ENCODE data around the gene MAD2L2. TPM values are rescaled to one million over a fixed set of nuclear protein-coding genes. Genes with fewer than 3 reads are reported as not detected.

The MAD2L2 gene
- polyA plus RNA-seq, 3 donors: 50.4 to 71.3 (median 57.8) TPM

DNA sequence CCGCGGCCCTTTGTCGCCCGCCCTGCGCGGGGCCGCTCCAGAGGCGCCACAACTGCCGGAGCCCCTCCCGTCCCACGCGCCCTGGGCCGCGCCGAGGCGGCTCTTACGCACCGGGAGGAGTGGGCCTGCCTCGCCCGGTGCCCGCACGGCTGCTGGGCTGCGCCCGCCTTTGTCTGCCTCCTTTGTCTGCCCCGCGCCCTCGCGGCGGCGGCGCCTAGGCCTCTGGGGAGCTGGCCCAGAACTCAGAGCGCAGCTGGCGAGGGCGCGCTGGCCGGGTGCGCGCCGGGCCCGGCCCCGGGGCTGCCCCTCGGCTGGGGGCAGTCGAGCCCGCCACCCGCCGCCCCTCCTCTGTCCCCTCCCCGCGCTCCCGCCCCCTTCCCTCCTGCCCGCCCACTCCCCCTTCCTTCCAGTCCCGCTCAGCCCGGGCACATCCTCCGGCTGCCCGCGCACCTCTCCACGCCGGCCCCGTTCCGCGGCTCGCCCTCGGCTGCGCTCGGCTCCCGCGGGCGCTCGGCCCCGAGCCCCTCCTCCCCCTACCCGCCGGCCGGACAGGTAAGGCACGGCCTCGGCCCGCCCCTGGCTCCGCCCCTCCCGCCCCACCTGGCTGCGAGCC is 10.5 kb upstream of the MAD2L2 start, which contains the start of gene DRAXIN:
Gene DRAXIN, plus strand, starts transcription at position 409 of the 613 bp plus-strand sequence. CDS start 14,549 bp downstream, outside the sequence.
- H3K9me3 Mint-ChIP-seq: peaks cover 0 to 17% (median 7%) of the 10 kb centered on the region in 7 donors
- Histone ChIP-seq H3K36me3 (replicated peaks in 1 of 2; ENCODE audit: control insufficient read depth in 1 of 2, insufficient read depth in 2 of 2, low read length in 2 of 2) (no peaks in the 10 kb centered on the region), H2AFZ (ENCODE audit: insufficient read depth, low read depth, low read length, poor library complexity, severe bottlenecking) (no peak within 1 kb of the TSS), H3K27me3 (ENCODE audit: control insufficient read depth in 2 of 2, insufficient read depth in 2 of 2, low read length in 2 of 2) (peaks cover 41 to 63% of the 10 kb centered on the region in 2 donors), H3K4me3 (replicated peaks in 1 of 3; ENCODE audit: low read depth in 2 of 3, low read length in 3 of 3) (no peak within 1 kb of the TSS), H3K9ac (ENCODE audit: insufficient read depth, low read length, poor library complexity, severe bottlenecking) (no peak within 1 kb of the TSS), H3K4me2 (replicated peaks; ENCODE audit: extremely low read depth, low read length, poor library complexity, severe bottlenecking) (no peak within 1 kb of the TSS), H3K4me1 (ENCODE audit: control insufficient read depth in 1 of 2, insufficient read depth in 2 of 2, low read length in 2 of 2) (peaks cover 5 to 11% of the 10 kb centered on the region in 2 donors), H4K20me1 (ENCODE audit: insufficient read depth, low read length) (no peaks in the 10 kb centered on the region), H3K9me3 (replicated peaks in 1 of 2; ENCODE audit: control insufficient read depth in 1 of 2, insufficient read depth in 1 of 2, low read length in 2 of 2) (peaks cover 0 to 11% of the 10 kb centered on the region in 2 donors), H3K27ac (ENCODE audit: low read depth in 1 of 2, low read length in 2 of 2) (no peak within 1 kb of the TSS), H3K79me2 (ENCODE audit: insufficient read depth, low read length) (no peaks in the 10 kb centered on the region)
- H3K27me3 Mint-ChIP-seq (ENCODE audit: low read depth in 3 of 3): peaks cover 58 to 82% (median 68%) of the 10 kb centered on the region in 3 donors
- no peak for DNase-seq
- intact Hi-C loops (cut with micrococcal nuclease): no loop called here
- H3K4me1 Mint-ChIP-seq: peaks cover 23% of the 10 kb centered on the region
- peaks cover 2 to 6% of the 10 kb centered on the region in 2 donors for H3K36me3 Mint-ChIP-seq
- TF ChIP-seq, protein P1, sequence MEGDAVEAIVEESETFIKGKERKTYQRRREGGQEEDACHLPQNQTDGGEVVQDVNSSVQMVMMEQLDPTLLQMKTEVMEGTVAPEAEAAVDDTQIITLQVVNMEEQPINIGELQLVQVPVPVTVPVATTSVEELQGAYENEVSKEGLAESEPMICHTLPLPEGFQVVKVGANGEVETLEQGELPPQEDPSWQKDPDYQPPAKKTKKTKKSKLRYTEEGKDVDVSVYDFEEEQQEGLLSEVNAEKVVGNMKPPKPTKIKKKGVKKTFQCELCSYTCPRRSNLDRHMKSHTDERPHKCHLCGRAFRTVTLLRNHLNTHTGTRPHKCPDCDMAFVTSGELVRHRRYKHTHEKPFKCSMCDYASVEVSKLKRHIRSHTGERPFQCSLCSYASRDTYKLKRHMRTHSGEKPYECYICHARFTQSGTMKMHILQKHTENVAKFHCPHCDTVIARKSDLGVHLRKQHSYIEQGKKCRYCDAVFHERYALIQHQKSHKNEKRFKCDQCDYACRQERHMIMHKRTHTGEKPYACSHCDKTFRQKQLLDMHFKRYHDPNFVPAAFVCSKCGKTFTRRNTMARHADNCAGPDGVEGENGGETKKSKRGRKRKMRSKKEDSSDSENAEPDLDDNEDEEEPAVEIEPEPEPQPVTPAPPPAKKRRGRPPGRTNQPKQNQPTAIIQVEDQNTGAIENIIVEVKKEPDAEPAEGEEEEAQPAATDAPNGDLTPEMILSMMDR (IDR thresholded peaks at IDR 0.05): no peak
- H3K4me3 Mint-ChIP-seq: peak within 1 kb of the TSS in 1 of 2 donors; percentile 86
- under 1% methylated on average over 65 of the region's 78 CpGs for WGBS (ENCODE audit: insufficient coverage)
- peak within 1 kb of the TSS in 2 of 7 donors; percentile 42 to 55 for H3K27ac Mint-ChIP-seq

DNA sequence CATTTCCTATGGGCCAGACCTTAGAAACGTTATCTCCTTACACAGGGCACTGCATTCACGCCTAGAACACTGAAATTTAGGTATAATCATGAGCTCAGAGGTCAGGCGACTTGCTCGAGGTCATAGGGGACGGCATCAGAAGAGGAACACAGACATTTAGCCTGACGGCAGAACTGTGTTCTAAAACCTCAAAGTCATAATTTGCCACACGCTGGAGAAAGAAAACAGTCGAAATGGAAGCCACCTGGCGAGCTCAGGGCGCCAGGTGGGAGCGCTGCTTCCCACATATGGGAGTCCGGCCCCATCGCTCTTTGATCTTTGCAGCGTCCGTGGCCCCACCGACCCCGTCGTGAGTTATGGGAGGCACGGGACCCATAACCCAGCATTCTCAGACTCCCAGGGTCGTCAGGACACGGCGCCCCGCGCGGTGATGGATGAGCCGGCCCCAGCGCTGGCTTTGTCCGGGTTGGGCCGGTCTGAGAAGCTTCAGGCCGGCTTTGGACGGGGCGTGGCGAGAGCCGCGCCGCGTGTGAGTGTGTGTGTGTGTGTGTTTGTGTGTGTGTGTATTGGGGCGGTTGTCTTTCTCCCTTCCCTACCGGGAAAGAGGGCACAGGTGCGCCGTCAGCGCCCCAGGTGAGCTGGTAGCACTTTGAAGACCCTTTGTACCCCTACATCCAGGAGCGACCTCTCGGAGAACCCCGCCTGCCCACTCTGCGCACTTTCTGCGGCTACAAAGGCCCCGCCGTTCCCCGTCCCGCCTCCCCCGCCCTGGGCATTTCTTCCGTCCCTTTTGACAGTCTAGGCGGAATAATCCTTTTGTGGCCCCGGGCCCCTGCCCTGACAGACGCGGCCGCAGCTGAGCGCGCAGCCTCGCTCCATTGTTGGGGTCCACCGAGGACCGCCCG is 9.7 kb upstream of the MAD2L2 start:
- H3K27ac ChIP-seq (ENCODE audit: low read depth in 1 of 2, low read length in 2 of 2): no peak overlapping the region
- no peak overlapping the region for H2AFZ ChIP-seq (ENCODE audit: insufficient read depth, low read depth, low read length, poor library complexity, severe bottlenecking)
- no peaks in the 10 kb centered on the region for H4K20me1 ChIP-seq (ENCODE audit: insufficient read depth, low read length)
- no peaks in the 10 kb centered on the region for H3K36me3 ChIP-seq (replicated peaks in 1 of 2; ENCODE audit: control insufficient read depth in 1 of 2, insufficient read depth in 2 of 2, low read length in 2 of 2)
- H3K4me1 ChIP-seq (ENCODE audit: control insufficient read depth in 1 of 2, insufficient read depth in 2 of 2, low read length in 2 of 2): peaks cover 5 to 11% of the 10 kb centered on the region in 2 donors
- 2% methylated on average over 50 of the region's 64 CpGs for WGBS (ENCODE audit: insufficient coverage)
- no peak overlapping the region for H3K9ac ChIP-seq (ENCODE audit: insufficient read depth, low read length, poor library complexity, severe bottlenecking)
- H3K27me3 ChIP-seq (ENCODE audit: control insufficient read depth in 2 of 2, insufficient read depth in 2 of 2, low read length in 2 of 2): peaks cover 41 to 63% of the 10 kb centered on the region in 2 donors
- H3K9me3 ChIP-seq (replicated peaks in 1 of 2; ENCODE audit: control insufficient read depth in 1 of 2, insufficient read depth in 1 of 2, low read length in 2 of 2): peaks cover 0 to 11% of the 10 kb centered on the region in 2 donors
- peak overlapping the region in 1 of 7 donors; percentile 55 for H3K27ac Mint-ChIP-seq
- H3K4me2 ChIP-seq (replicated peaks; ENCODE audit: extremely low read depth, low read length, poor library complexity, severe bottlenecking): no peak overlapping the region
- H3K79me2 ChIP-seq (ENCODE audit: insufficient read depth, low read length): no peaks in the 10 kb centered on the region
- peaks cover 2 to 6% of the 10 kb centered on the region in 2 donors for H3K36me3 Mint-ChIP-seq
- TF ChIP-seq, protein P1 (IDR thresholded peaks at IDR 0.05): no peak
- no peak overlapping the region for H3K4me3 ChIP-seq (replicated peaks in 1 of 3; ENCODE audit: low read depth in 2 of 3, low read length in 3 of 3)
- H3K4me3 Mint-ChIP-seq: peak overlapping the region in 1 of 2 donors; percentile 73
- H3K9me3 Mint-ChIP-seq: peaks cover 0 to 17% (median 7%) of the 10 kb centered on the region in 7 donors
- H3K4me1 Mint-ChIP-seq: peaks cover 23% of the 10 kb centered on the region
- no peak for DNase-seq
- intact Hi-C loops (cut with micrococcal nuclease): no loop called here
- H3K27me3 Mint-ChIP-seq (ENCODE audit: low read depth in 3 of 3): peaks cover 54 to 80% (median 67%) of the 10 kb centered on the region in 3 donors
